ENCODE results near the gene SLC30A3. TPM values are rescaled to one million over a fixed set of nuclear protein-coding genes. Genes with fewer than 3 reads are reported as not detected.

The SLC30A3 gene
- total and polyA plus RNA-seq, 2 of the 13 experiments (the other 11 are each of a cell fraction or from before 2014, with no cell fraction given), result 0.38 to 0.79 TPM

- peak; percentile 89; the same call in 1 of the 2 replicates for TF ChIP-seq ZNF446 (CRISPR knock-in tag; IDR thresholded peaks at IDR 0.05)
- no peak for TF ChIP-seq TCF12 (IDR thresholded peaks at IDR 0.05)
- TF ChIP-seq TCF12 (CRISPR knock-in tag; IDR thresholded peaks at IDR 0.05), result no peak
- no peak for TF ChIP-seq FOXO4 (CRISPR knock-in tag; conservative IDR thresholded peaks at IDR 0.05)
- peak; percentile 77; the same call in 1 of the 2 replicates for TF ChIP-seq E2F2 (CRISPR knock-in tag; IDR thresholded peaks at IDR 0.05; ENCODE audit: borderline replicate concordance)
- no peak; the same call in none of the 2 replicates for TF ChIP-seq ZNF83 (CRISPR knock-in tag; IDR thresholded peaks at IDR 0.05; ENCODE audit: borderline replicate concordance)
- TF ChIP-seq ZNF30 (CRISPR knock-in tag; IDR thresholded peaks at IDR 0.05), result no peak
- TF ChIP-seq ZNF780A (CRISPR knock-in tag; IDR thresholded peaks at IDR 0.05), result no peak
- TF ChIP-seq RBFOX2 (IDR thresholded peaks at IDR 0.05; ENCODE audit: low read depth, low read length), result peak; percentile 100
- peak; percentile 67; the same call in 1 of the 2 replicates for TF ChIP-seq ZFP36L2 (CRISPR knock-in tag; IDR thresholded peaks at IDR 0.05)
- no peak for TF ChIP-seq ZNF775 (CRISPR knock-in tag; IDR thresholded peaks at IDR 0.05; ENCODE audit: borderline replicate concordance)
- no peak for TF ChIP-seq ZNF260 (CRISPR knock-in tag; IDR thresholded peaks at IDR 0.05; ENCODE audit: borderline replicate concordance, low read depth)
- no peak for TF ChIP-seq ARID3A (IDR thresholded peaks at IDR 0.05; ENCODE audit: low read depth, low read length)
- peak; percentile 73; the same call in 1 of the 2 replicates for TF ChIP-seq ZNF670 (CRISPR knock-in tag; IDR thresholded peaks at IDR 0.05; ENCODE audit: borderline replicate concordance)
These were observed 50.8 kb downstream of the SLC30A3 start, which contains the start of the genes ATRAID and SLC5A6 (continued) for GRCh38 chr2:27211943-27212625.
